Hepatocyte (in vitro differentiated cells): ENCODE data around the gene DRD3. TPM values are rescaled to one million over a fixed set of nuclear protein-coding genes. Genes with fewer than 3 reads are reported as not detected.

ENCODE experiments used
- DNase-seq: peaks from one replicate; pipeline ENCODE4 v3.0.0-alpha.2; 2016; ENCODE audit warnings: low spot score
- H2AFZ ChIP-seq: fragments of 200-600 bp; sonication (generic); 2 replicates; pipeline ENCODE4 v1.6.0; 2016; ENCODE audit warnings: antibody characterized with exemption, mild to moderate bottlenecking
- H3K27ac ChIP-seq: fragments of 200-600 bp; sonication (generic); 2 replicates; pipeline ENCODE4 v1.5.1; 2016; ENCODE audit warnings: mild to moderate bottlenecking
- H3K27me3 ChIP-seq: fragments of 200-600 bp; sonication (generic); 2 replicates; pipeline ENCODE4 v1.6.1; 2016
- H3K36me3 ChIP-seq: fragments of 200-600 bp; sonication (generic); replicated peaks from 2 replicates; pipeline ENCODE4 v1.5.1; 2016; ENCODE audit warnings: low read depth; ENCODE audit not compliant: insufficient read depth
- H3K4me1 ChIP-seq: fragments of 200-600 bp; sonication (generic); 2 replicates; pipeline ENCODE4 v1.5.1; 2016; ENCODE audit warnings: mild to moderate bottlenecking, moderate library complexity; ENCODE audit not compliant: insufficient read depth
- H3K4me2 ChIP-seq: fragments of 200-600 bp; sonication (generic); 2 replicates; pipeline ENCODE4 v1.6.0; 2016
- H3K4me3 ChIP-seq: fragments of 200-600 bp; sonication (generic); 2 replicates; pipeline ENCODE4 v1.5.1; 2016; ENCODE audit warnings: mild to moderate bottlenecking
- H3K79me2 ChIP-seq: fragments of 200-600 bp; sonication (generic); 2 replicates; pipeline ENCODE4 v1.6.0; 2017; ENCODE audit warnings: mild to moderate bottlenecking
- H3K9me2 ChIP-seq: fragments of 200-600 bp; sonication (generic); replicated peaks from 2 replicates; pipeline ENCODE4 v1.6.0; 2017; ENCODE audit warnings: mild to moderate bottlenecking; ENCODE audit not compliant: insufficient read depth
- H3K9me3 ChIP-seq: fragments of 200-600 bp; sonication (generic); 2 replicates; pipeline ENCODE4 v1.5.1; 2016; ENCODE audit warnings: low read depth, mild to moderate bottlenecking
- H4K20me1 ChIP-seq: fragments of 200-600 bp; sonication (generic); 2 replicates; pipeline ENCODE4 v1.6.0; 2016; ENCODE audit warnings: mild to moderate bottlenecking; ENCODE audit not compliant: insufficient read depth, poor library complexity, severe bottlenecking
- CTCF ChIP-seq: fragments of 200-600 bp; sonication (generic); IDR thresholded peaks from 2 replicates; pipeline ENCODE4 v1.5.1; 2016; ENCODE audit warnings: antibody characterized with exemption, mild to moderate bottlenecking; ENCODE audit not compliant: poor library complexity
- EZH2 ChIP-seq: fragments of 200-600 bp; sonication (generic); IDR thresholded peaks from 2 replicates; pipeline ENCODE4 v1.6.1; 2016; ENCODE audit warnings: antibody characterized with exemption, mild to moderate bottlenecking, borderline replicate concordance
- EZH2phosphoT487 ChIP-seq: fragments of 200-600 bp; sonication (generic); IDR thresholded peaks from one replicate; pipeline ENCODE4 v1.6.1; 2018; ENCODE audit warnings: antibody characterized with exemption, mild to moderate bottlenecking, low read depth, moderate library complexity; ENCODE audit not compliant: unreplicated experiment, severe bottlenecking
- WGBS: methylation state at CpG from one replicate; pipeline ENCODE4 v1.1.6; 2016; ENCODE audit warnings: low lambda C conversion rate; ENCODE audit errors: missing lambda C conversion rate; 5-methylcytosine and 5-hydroxymethylcytosine counted together
- polyA plus RNA-seq: library from polyadenylated mRNA; unstranded; fragments of >200 nt; fragmentation: Nextera tagmentation; extraction: Ambion mirVana; gene quantifications from 2 replicates; pipeline ENCODE4 v1.2.1, GENCODE V29; 2016
- total RNA-seq: library from RNA; depleted of rRNA; stranded (reverse); fragments of >200 nt; gene quantifications from 2 replicates; pipeline ENCODE4 v1.2.3, GENCODE V29; 2014

Gene DRD3
- total and polyA plus RNA-seq, 2 experiments from 2014 or later = not detected

DNA sequence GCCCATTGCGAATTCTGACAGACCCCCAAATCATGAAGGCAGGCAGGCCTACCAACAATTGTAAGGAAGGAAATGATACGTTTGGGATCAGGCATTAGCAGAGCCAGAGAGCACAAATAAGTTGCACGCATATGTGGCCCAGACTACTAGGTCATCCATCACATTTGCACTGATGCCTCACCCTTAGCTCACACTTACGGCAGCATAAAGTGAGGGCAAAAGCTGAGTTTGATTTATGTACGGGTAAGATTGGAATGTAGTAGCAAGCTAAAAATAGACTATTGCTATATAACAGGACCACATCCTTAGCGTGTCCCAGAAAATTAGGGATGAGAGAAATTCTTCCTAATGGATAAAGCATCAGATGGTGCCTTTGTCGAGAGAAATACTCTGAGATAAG, 63.7 kb downstream of the DRD3 start:
- no peaks in the 10 kb centered on the region for H3K9me2 ChIP-seq
- WGBS = 94% methylated on average over 7 of the region's 7 CpGs
- no peak overlapping the region for H3K27ac ChIP-seq
- no peak overlapping the region for H2AFZ ChIP-seq
- no peak for DNase-seq
- H4K20me1 ChIP-seq = no peaks in the 10 kb centered on the region
- H3K4me1 ChIP-seq = peaks cover 4% of the 10 kb centered on the region
- H3K36me3 ChIP-seq = no peaks in the 10 kb centered on the region
- H3K79me2 ChIP-seq = no peaks in the 10 kb centered on the region
- no peak overlapping the region for H3K4me3 ChIP-seq
- H3K4me2 ChIP-seq = no peak overlapping the region
- TF ChIP-seq CTCF (no peak), EZH2phosphoT487 (no peak), EZH2 (no peak)
- no peaks in the 10 kb centered on the region for H3K9me3 ChIP-seq
- H3K27me3 ChIP-seq = no peaks in the 10 kb centered on the region

DNA sequence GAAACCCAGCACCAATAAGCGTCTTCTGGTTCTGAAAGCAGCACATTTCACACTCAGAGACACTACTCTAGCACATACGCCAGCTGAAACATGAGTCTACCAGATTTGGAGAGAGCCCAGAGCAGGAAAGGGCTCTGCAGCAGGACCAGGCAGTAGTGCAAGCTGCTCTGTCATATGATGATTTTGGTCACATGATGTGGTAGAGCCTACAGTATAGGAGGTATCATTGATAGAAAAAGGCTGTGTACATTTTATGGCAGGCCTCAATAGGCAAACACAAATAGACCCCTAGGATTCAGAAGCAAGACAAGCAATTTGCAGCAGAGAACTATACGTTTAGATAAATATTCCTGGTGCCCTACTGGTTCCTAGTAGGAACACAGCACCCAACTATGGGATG, 64.1 kb downstream of the DRD3 start:
- Histone ChIP-seq H3K27ac (no peak overlapping the region), H3K27me3 (no peaks in the 10 kb centered on the region), H3K79me2 (no peaks in the 10 kb centered on the region), H3K4me2 (no peak overlapping the region), H4K20me1 (no peaks in the 10 kb centered on the region), H3K4me1 (no peaks in the 10 kb centered on the region), H2AFZ (no peak overlapping the region), H3K9me2 (no peaks in the 10 kb centered on the region), H3K9me3 (no peaks in the 10 kb centered on the region), H3K36me3 (no peaks in the 10 kb centered on the region), H3K4me3 (no peak overlapping the region)
- TF ChIP-seq CTCF = no peak
- DNase-seq = no peak
- 92% methylated on average over 3 of the region's 3 CpGs for WGBS

DNA sequence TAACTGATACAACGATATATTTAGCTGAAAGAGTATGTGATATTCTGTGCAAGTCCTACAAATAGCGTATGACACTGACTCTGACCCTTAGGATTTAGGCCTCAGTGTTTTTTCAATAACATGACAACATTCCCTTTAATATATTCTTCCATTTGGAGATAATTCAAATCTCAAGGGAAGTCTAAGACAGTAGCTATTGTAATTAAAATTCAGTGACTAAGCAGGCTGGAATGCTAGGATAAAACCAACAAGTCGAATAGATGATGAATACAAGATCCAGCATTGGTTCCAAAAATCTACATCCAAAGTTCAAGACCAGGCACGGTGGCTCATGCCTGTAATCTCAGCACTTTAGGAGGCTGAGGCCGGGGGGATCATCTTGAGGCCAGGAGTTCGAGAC, 66.2 kb downstream of the DRD3 start:
- Histone ChIP-seq H2AFZ (no peak overlapping the region), H4K20me1 (no peaks in the 10 kb centered on the region), H3K4me2 (no peak overlapping the region), H3K79me2 (no peaks in the 10 kb centered on the region), H3K27me3 (no peaks in the 10 kb centered on the region), H3K27ac (no peak overlapping the region), H3K9me3 (no peaks in the 10 kb centered on the region), H3K9me2 (no peaks in the 10 kb centered on the region), H3K36me3 (no peaks in the 10 kb centered on the region), H3K4me1 (no peaks in the 10 kb centered on the region), H3K4me3 (no peak overlapping the region)
- no peak for TF ChIP-seq EZH2
- no peak for TF ChIP-seq CTCF
- TF ChIP-seq EZH2phosphoT487 = no peak
- WGBS = 93% methylated on average over 6 of the region's 6 CpGs
- DNase-seq = no peak

DNA sequence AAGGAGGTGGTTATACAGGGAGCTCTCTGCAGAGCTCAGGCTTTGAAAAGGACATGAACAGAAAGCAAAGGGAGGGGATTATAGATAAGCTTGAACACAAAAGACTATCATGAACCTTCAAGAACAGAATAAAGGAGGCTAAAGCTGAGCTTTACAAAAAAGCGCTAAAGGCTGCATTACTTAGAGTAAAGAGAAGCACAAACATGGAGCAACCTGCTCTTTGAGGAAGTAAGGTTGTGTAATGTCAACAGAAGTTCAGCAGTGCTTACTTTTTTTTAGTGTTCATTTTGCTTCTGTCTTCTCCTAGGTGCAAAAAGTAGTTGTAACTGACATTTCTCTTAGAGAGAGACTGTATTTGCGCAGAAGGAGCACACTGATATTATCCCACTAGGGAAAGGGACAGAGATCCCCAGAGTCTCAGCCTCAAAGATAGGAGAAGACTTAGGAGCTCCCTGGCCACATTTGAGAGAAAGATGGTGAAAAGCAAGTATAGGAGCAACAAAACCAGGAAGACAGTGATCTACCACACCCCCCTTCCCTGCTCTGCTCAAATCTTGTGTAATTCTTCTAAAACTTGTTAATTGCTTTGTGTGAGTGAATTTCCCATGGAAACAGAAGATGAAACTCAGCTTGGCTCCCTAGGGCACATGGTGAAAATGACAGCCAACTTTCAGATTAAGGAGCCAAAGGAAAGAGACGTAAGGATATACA, 67.6 kb downstream of the DRD3 start:
- H3K79me2 ChIP-seq = no peaks in the 10 kb centered on the region
- H3K9me3 ChIP-seq = no peaks in the 10 kb centered on the region
- no peaks in the 10 kb centered on the region for H3K4me1 ChIP-seq
- WGBS = 84% methylated on average over 3 of the region's 3 CpGs
- no peak overlapping the region for H3K4me3 ChIP-seq
- no peak for TF ChIP-seq CTCF
- no peak for TF ChIP-seq EZH2phosphoT487
- no peak for TF ChIP-seq EZH2
- H2AFZ ChIP-seq = no peak overlapping the region
- no peaks in the 10 kb centered on the region for H3K36me3 ChIP-seq
- DNase-seq = no peak
- H4K20me1 ChIP-seq = no peaks in the 10 kb centered on the region
- no peaks in the 10 kb centered on the region for H3K27me3 ChIP-seq
- H3K4me2 ChIP-seq = no peak overlapping the region
- no peak overlapping the region for H3K27ac ChIP-seq
- no peaks in the 10 kb centered on the region for H3K9me2 ChIP-seq
